K562 (cell line): Measurements from ENCODE around the gene PLEKHG5. TPM values are rescaled to one million over a fixed set of nuclear protein-coding genes. Genes with fewer than 3 reads are reported as not detected.

ENCODE experiments used
- ATAC-seq: fragments of 200-7000 bp; cut with Tn5 transposase; 3 replicates; pipeline ENCODE4 v1.9.1; 2020; ENCODE audit warnings: moderate library complexity
- BruUV-seq: library from RNA; stranded (reverse); fragments of 400-500 nt; replicated peaks from 2 replicates; lab custom pipeline; 2021; lab: Mats Ljungman, UMichigan
- CTCF ChIA-PET: fragments of 300-600 bp; formaldehyde crosslinking; extraction: SDS; loops from one replicate; lab custom pipeline; 2021; ENCODE audit warnings: low intra/inter-chr PET ratio; lab: Yijun Ruan, JAX
- POLR2A ChIA-PET: fragments of 300-600, 350-650 bp; sonication (Branson Sonifier 250); formaldehyde crosslinking; extraction: SDS; loops from one replicate; lab custom pipeline; 2021; ENCODE audit warnings: antibody characterized with exemption, inconsistent platforms; lab: Yijun Ruan, JAX
- DNase-seq, 4 experiments: peaks; one replicate each; pipeline versions ENCODE4 v3.0.0 to v3.0.0-alpha.2; 2011 to 2018; ENCODE audit warnings: low spot score in 3 of 4, mixed read lengths in 3 of 4; ENCODE audit errors: extremely low read depth in 1 of 4
- FAIRE-seq: peaks from 2 replicates; lab custom pipeline; 2011; peaks lifted over from hg19 to GRCh38; lab: Jason Lieb, UNC
- H2AFZ ChIP-seq: 2 replicates; pipeline ENCODE4 v1.6.0; 2011; ENCODE audit warnings: low read depth, low read length, control low read depth, inconsistent platforms
- H3K27ac ChIP-seq: fragments of 200-600 bp; 3 replicates; pipeline ENCODE4 v1.8.0; 2011; ENCODE audit warnings: low read depth, mild to moderate bottlenecking, control low read depth, inconsistent platforms, low read length, moderate library complexity, mixed read lengths; ENCODE audit errors: extremely low read depth
- H3K27me3 ChIP-seq, 2 experiments: fragments of 300-600 bp in 1 of 2; 2 replicates in 1 of 2; 3 replicates in 1 of 2; pipeline versions ENCODE4 v1.6.0 to v1.8.0; 2011; ENCODE audit warnings: inconsistent platforms in 2 of 2, low read length in 2 of 2, mild to moderate bottlenecking in 1 of 2, mixed read lengths in 1 of 2, moderate library complexity in 1 of 2; ENCODE audit not compliant: control insufficient read depth in 2 of 2, insufficient read depth in 2 of 2
- H3K36me3 ChIP-seq: fragments of 300-600 bp; 3 replicates; pipeline ENCODE4 v1.8.0; 2011; ENCODE audit warnings: mild to moderate bottlenecking, low read length, inconsistent platforms; ENCODE audit not compliant: control insufficient read depth, insufficient read depth
- H3K4me1 ChIP-seq, 2 experiments: fragments of 200-600 bp in 1 of 2; replicated peaks in 1 of 2; 2 replicates in 1 of 2; 3 replicates in 1 of 2; pipeline versions ENCODE4 v1.5.1 to v1.8.0; 2011; ENCODE audit warnings: inconsistent platforms in 2 of 2, low read length in 2 of 2, mild to moderate bottlenecking in 1 of 2, mixed read lengths in 1 of 2, moderate library complexity in 1 of 2; ENCODE audit not compliant: control insufficient read depth in 2 of 2, insufficient read depth in 2 of 2
- H3K4me2 ChIP-seq: 2 replicates; pipeline ENCODE4 v1.6.1; 2011; ENCODE audit warnings: low read length, control low read depth, inconsistent platforms, mixed read lengths; ENCODE audit not compliant: insufficient read depth
- H3K4me3 ChIP-seq: fragments of 200-600 bp; sonication (generic), shearing (Covaris generic); 2 replicates; pipeline ENCODE4 v1.5.1; 2016; ENCODE audit warnings: control low read depth, inconsistent platforms
- H3K79me2 ChIP-seq: fragments of 200-600 bp; 3 replicates; pipeline ENCODE4 v1.8.0; 2011; ENCODE audit warnings: low read length, inconsistent platforms; ENCODE audit not compliant: control insufficient read depth, insufficient read depth
- H3K9ac ChIP-seq, 2 experiments: 2 replicates each; pipeline versions ENCODE4 v1.6.0 to v1.6.1; 2011; ENCODE audit warnings: low read depth in 2 of 2, low read length in 2 of 2, control low read depth in 1 of 2, inconsistent platforms in 1 of 2, mild to moderate bottlenecking in 1 of 2, mixed read lengths in 1 of 2; ENCODE audit not compliant: insufficient read depth in 1 of 2
- H3K9me1 ChIP-seq: one replicate; pipeline ENCODE4 v1.6.0; 2011; ENCODE audit warnings: inconsistent platforms, mild to moderate bottlenecking, low read length, moderate library complexity; ENCODE audit not compliant: control insufficient read depth, insufficient read depth
- H3K9me3 ChIP-seq: replicated peaks from 2 replicates; pipeline ENCODE4 v1.5.1; 2011; ENCODE audit warnings: low read depth, low read length, inconsistent platforms; ENCODE audit not compliant: control insufficient read depth, insufficient read depth
- H4K20me1 ChIP-seq: replicated peaks from 2 replicates; pipeline ENCODE4 v1.6.1; 2011; ENCODE audit warnings: low read length, inconsistent platforms, mixed read lengths; ENCODE audit not compliant: control insufficient read depth, insufficient read depth
- CBFB ChIP-seq: sonication (generic); formaldehyde crosslinking; IDR thresholded peaks from 2 replicates; pipeline ENCODE4 v1.4.0; 2020; ENCODE audit warnings: mild to moderate bottlenecking, missing genetic modification reagents
- E2F6 ChIP-seq, 2 experiments: IDR thresholded peaks; 2 replicates each; pipeline ENCODE4 v1.6.1; 2011; ENCODE audit warnings: borderline replicate concordance in 1 of 2, control low read depth in 1 of 2, low read depth in 1 of 2, low read length in 1 of 2, mild to moderate bottlenecking in 1 of 2, mixed read lengths in 1 of 2, moderate library complexity in 1 of 2; ENCODE audit not compliant: insufficient read depth in 1 of 2, insufficient read length in 1 of 2, poor library complexity in 1 of 2, severe bottlenecking in 1 of 2; ENCODE audit errors: extremely low read depth in 1 of 2
- JUNB ChIP-seq: fragments of 450-650 bp; formaldehyde crosslinking; conservative IDR thresholded peaks from 2 replicates; pipeline ENCODE4 v1.4.0; 2020; ENCODE audit warnings: mild to moderate bottlenecking
- SRF ChIP-seq, 2 experiments: fragments of 250-450, 450-650 bp in 1 of 2; sonication (Bioruptor Pico) in 1 of 2; sonication (generic) in 1 of 2; formaldehyde crosslinking; IDR thresholded peaks; 2 replicates each; pipeline versions ENCODE4 v1.5.0 to v1.5.1; 2020 to 2022; ENCODE audit warnings: mild to moderate bottlenecking in 1 of 2, missing genetic modification reagents in 1 of 2
- WGBS: fragments of 100-300 bp; shearing (Covaris generic); methylation state at CpG from one replicate; pipeline ENCODE4 v1.1.6; 2016; ENCODE audit warnings: low coverage, mixed read lengths; ENCODE audit not compliant: insufficient coverage; ENCODE audit errors: missing lambda C conversion rate; 5-methylcytosine and 5-hydroxymethylcytosine counted together
- in situ Hi-C: fragments of 300-500 bp; cut with MboI; formaldehyde crosslinking; loops from 4 replicates; pipeline ENCODE4 v1.15.0; 2018; ENCODE audit warnings: inconsistent platforms, mixed read lengths
- intact Hi-C: fragments of 100-400 bp; cut with micrococcal nuclease; formaldehyde crosslinking; loops from 2 replicates; pipeline ENCODE4 v1.14.2; 2022
- polyA plus RNA-seq, 8 experiments: library from polyadenylated mRNA; depleted of rRNA in 4 of 8; stranded (reverse) in 5 of 8; unstranded in 3 of 8; fragments of >200 nt; fragmentation: Nextera tagmentation in 2 of 8; fragmentation: Illumina TruSeq in 1 of 8; extraction: Ambion mirVana in 2 of 8; extraction: Trizol in 1 of 8; gene quantifications; 2 replicates each; pipeline versions ENCODE4 v1.2.1 to v1.2.3, GENCODE V29; 2011 to 2014; ENCODE audit warnings: inconsistent platforms in 1 of 8, missing spikeins in 1 of 8
- total RNA-seq, 7 experiments: library from RNA; depleted of rRNA in 6 of 7; stranded (reverse); fragments of >200 nt in 6 of 7; fragmentation: Illumina TruSeq in 2 of 7; extraction: Trizol in 2 of 7; gene quantifications; 2 replicates each; pipeline versions ENCODE4 v1.2.1 to v1.2.3, GENCODE V29; 2011 to 2021; ENCODE audit warnings: low replicate concordance in 1 of 7

The PLEKHG5 gene
- total and polyA plus RNA-seq, 9 of the 15 experiments (the other 6 are each of a cell fraction or from before 2014, with no cell fraction given), result 0.04 to 0.29 (median 0.09) TPM; not detected in 3

- no peak for TF ChIP-seq SRF (CRISPR knock-in tag; IDR thresholded peaks at IDR 0.05)
- TF ChIP-seq, all 486 proteins: peak for 0
- no peaks in the 10 kb centered on the region for H3K79me2 ChIP-seq
- intact Hi-C loops, result no loop called here
- peaks cover 0 to 25% of the 10 kb centered on the region in 2 experiments; a peak in 2 of 5 replicates for H3K4me1 ChIP-seq
- H3K4me2 ChIP-seq, result no peak overlapping the region
- H3K36me3 ChIP-seq, result no peaks in the 10 kb centered on the region
- FAIRE-seq (no peak), DNase-seq (no peak), ATAC-seq (no peak)
- H3K9me1 ChIP-seq, result no peaks in the 10 kb centered on the region
- H3K27me3 ChIP-seq, result peaks cover 66 to 89% of the 10 kb centered on the region in 2 experiments
- no peak overlapping the region for H2AFZ ChIP-seq
- H3K9me3 ChIP-seq, result no peaks in the 10 kb centered on the region
- no TSS peak for BruUV-seq
- ChIA-PET CTCF (interaction anchor here (1.3 kb wide), 1 partner anchor 80 kb away, joined by 4 read pairs; no protein-coding TSS in a partner anchor), POLR2A (interaction anchor here (0.9 kb wide), 1 partner anchor 10 kb away, joined by 4 read pairs; the partner anchor contains the start of gene PLEKHG5)
- peaks cover 15% of the 10 kb centered on the region for H4K20me1 ChIP-seq
- H3K27ac ChIP-seq, result no peak overlapping the region
- H3K4me3 ChIP-seq, result no peak overlapping the region
- H3K9ac ChIP-seq, result no peak overlapping the region
- in situ Hi-C loops, result loop anchor here (25.0 kb wide), 1 partner anchor 730 kb away; no protein-coding TSS in a partner anchor
- WGBS, result 6% methylated on average over 5 of the region's 5 CpGs
Measured at GRCh38 chr1:6481820-6482219, 9.6 kb downstream of the PLEKHG5 start.

- WGBS, result 13% methylated on average over 24 of the region's 24 CpGs
- DNase-seq, result no peak
- no peaks in the 10 kb centered on the region for H3K9me1 ChIP-seq
- no peak for ATAC-seq
- no peaks in the 10 kb centered on the region for H3K79me2 ChIP-seq
- FAIRE-seq, result no peak
- intact Hi-C loops, result no loop called here
- H3K27ac ChIP-seq, result no peak overlapping the region
- H3K36me3 ChIP-seq, result no peaks in the 10 kb centered on the region
- peaks cover 38 to 72% of the 10 kb centered on the region in 2 experiments for H3K27me3 ChIP-seq
- 0 out of 2 replicates have a peak, but pooled peaks have one; percentile 18 for TF ChIP-seq CBFB
- no peak for TF ChIP-seq JUNB
- TF ChIP-seq E2F6 (IDR thresholded peaks at IDR 0.05; ENCODE audit: borderline replicate concordance in 1 of 2, extremely low read depth in 1 of 2, insufficient read depth in 1 of 2, insufficient read length in 1 of 2, low read depth in 1 of 2, low read length in 1 of 2, poor library complexity in 1 of 2, severe bottlenecking in 1 of 2), result peak in 1 of 2 experiments; percentile 3
- TF ChIP-seq, all 486 proteins: peak for 2
- Histone ChIP-seq H3K4me3 (no peak overlapping the region), H4K20me1 (peaks cover 22% of the 10 kb centered on the region), H3K4me2 (no peak overlapping the region), H2AFZ (no peak overlapping the region), H3K4me1 (peaks cover 0 to 35% of the 10 kb centered on the region in 2 experiments; a peak in 2 of 5 replicates), H3K9ac (peak overlapping the region in 1 of 2 experiments; percentile 11; a peak in 2 of 4 replicates), H3K9me3 (no peaks in the 10 kb centered on the region)
- no TSS peak for BruUV-seq
- in situ Hi-C loops, result loop anchor here (25.0 kb wide), 1 partner anchor 735 kb away; no protein-coding TSS in a partner anchor
- ChIA-PET CTCF (interaction anchor here (0.6 kb wide), 3 partner anchors 35 to 448 kb away, joined by 3 read pairs; no protein-coding TSS in a partner anchor), POLR2A (interaction anchor here (0.5 to 0.6 kb wide), 2 partner anchors 57 to 84 kb away, joined by 3 read pairs; no protein-coding TSS in a partner anchor)
Measured at GRCh38 chr1:6477039-6477820, 14.2 kb downstream of the PLEKHG5 start.
